Muscle of arm (tissue), 12 donors: ENCODE data around the gene IFNL1. TPM values are rescaled to one million over a fixed set of nuclear protein-coding genes. Genes with fewer than 3 reads are reported as not detected.
"Not testable (repeated sequence)": the region's sequence is repeated elsewhere in the genome, so short reads cannot be mapped to it uniquely, and the experiment has no call there.

Experiments used
- DNase-seq: peaks from one replicate; pipeline ENCODE4 v3.0.0-alpha.2; 2013
- polyA plus RNA-seq, 12 donors: library from polyadenylated mRNA; unstranded; fragments of 120-200 nt; gene quantifications; one replicate each; pipeline ENCODE4 v1.2.1, GENCODE V29; 2013; ENCODE audit not compliant: insufficient read length in 12 of 12

IFNL1 gene
- polyA plus RNA-seq, 12 donors = not detected

GRCh38 chr19:39332293-39332692, 36.1 kb downstream of the IFNL1 start:
- no peak for DNase-seq

- not testable (repeated sequence) for DNase-seq
These were observed 36.5 kb downstream of the IFNL1 start for GRCh38 chr19:39332738-39333137.

- no peak for DNase-seq
These were observed 37.3 kb downstream of the IFNL1 start for GRCh38 chr19:39333507-39333906.

- no peak for DNase-seq
These were observed 38.3 kb downstream of the IFNL1 start for GRCh38 chr19:39334444-39334976.

GRCh38 chr19:39335168-39335548, 39.0 kb downstream of the IFNL1 start:
- DNase-seq = no peak

GRCh38 chr19:39336483-39336882, 40.3 kb downstream of the IFNL1 start:
- DNase-seq = no peak

GRCh38 chr19:39339674-39340073, 43.5 kb downstream of the IFNL1 start:
- no peak for DNase-seq

- DNase-seq = not testable (repeated sequence)
These were observed 43.9 kb downstream of the IFNL1 start for GRCh38 chr19:39340156-39340555.

- DNase-seq = no peak
These were observed 45.0 kb downstream of the IFNL1 start for GRCh38 chr19:39341129-39341718.

- peak; percentile 98 for DNase-seq
These were observed 45.8 kb downstream of the IFNL1 start, which contains the start of gene SAMD4B for GRCh38 chr19:39341719-39342604. Gene SAMD4B (plus strand): TSS chr19:39342421. CDS start chr19:39356894, 14,473 bp downstream.

GRCh38 chr19:39342647-39343305, 46.6 kb downstream of the IFNL1 start:
- DNase-seq = no peak

- DNase-seq = no peak
These were observed 49.7 kb downstream of the IFNL1 start for GRCh38 chr19:39345956-39346355.

- DNase-seq = no peak
These were observed 51.3 kb downstream of the IFNL1 start for GRCh38 chr19:39347332-39348164.

Other genes starting within 250 kb of the IFNL1 start
- under 1 TPM in 9 of 12 donors, not detected in 3; 0.07 to 0.30 (median 0.13) TPM for gene ACP7, start 212.0 kb upstream of the IFNL1 start, polyA plus RNA-seq
- 10 to 100 TPM in 11 of 12 donors, not detected in 1; 11.9 to 33.1 (median 16.0) TPM for gene PAK4, start 170.6 kb upstream of the IFNL1 start, polyA plus RNA-seq
- 1 to 10 TPM in 2 of 12 donors, under 1 TPM in 6, not detected in 4; 0.10 to 1.5 (median 0.17) TPM for gene NCCRP1, start 99.4 kb upstream of the IFNL1 start, polyA plus RNA-seq
- not detected for gene SYCN, start 92.1 kb upstream of the IFNL1 start, polyA plus RNA-seq
- not detected for gene IFNL3, start 51.4 kb upstream of the IFNL1 start, polyA plus RNA-seq
- under 1 TPM in 2 of 12 donors, not detected in 10; 0.12 to 0.17 TPM for gene IFNL4, start 47.6 kb upstream of the IFNL1 start, polyA plus RNA-seq
- not detected for gene IFNL2, start 28.0 kb upstream of the IFNL1 start, polyA plus RNA-seq
- 1 to 10 TPM in 3 of 12 donors, under 1 TPM in 7, not detected in 2; 0.42 to 2.8 (median 0.61) TPM for gene LRFN1, start 24.5 kb downstream of the IFNL1 start, polyA plus RNA-seq
- gene GMFG, start 39.6 kb downstream of the IFNL1 start, polyA plus RNA-seq = 10 to 100 TPM in 11 of 12 donors, not detected in 1; 12.1 to 31.1 (median 17.8) TPM
- gene SAMD4B, start 46.0 kb downstream of the IFNL1 start, polyA plus RNA-seq = 100 to 1,000 TPM in 2 of 12 donors, 10 to 100 TPM in 9, not detected in 1; 57.9 to 191 (median 74.7) TPM
- 10 to 100 TPM in 11 of 12 donors, not detected in 1; 33.0 to 65.6 (median 39.1) TPM for gene PAF1, start 94.7 kb downstream of the IFNL1 start, polyA plus RNA-seq
- 10 to 100 TPM in 11 of 12 donors, not detected in 1; 14.8 to 35.2 (median 22.9) TPM for gene MED29, start 95.0 kb downstream of the IFNL1 start, polyA plus RNA-seq
- 100 to 1,000 TPM in 4 of 12 donors, 10 to 100 TPM in 7, not detected in 1; 29.7 to 250 (median 69.4) TPM for gene ZFP36, start 110.4 kb downstream of the IFNL1 start, polyA plus RNA-seq
- gene PLEKHG2, start 116.3 kb downstream of the IFNL1 start, polyA plus RNA-seq = 10 to 100 TPM in 11 of 12 donors, not detected in 1; 26.4 to 86.4 (median 47.0) TPM
- 1,000 to 10,000 TPM in 10 of 12 donors, 100 to 1,000 TPM in 1, not detected in 1; 937 to 1,979 (median 1,712) TPM for gene RPS16, start 139.5 kb downstream of the IFNL1 start, polyA plus RNA-seq
- gene SUPT5H, start 149.2 kb downstream of the IFNL1 start, polyA plus RNA-seq = 100 to 1,000 TPM in 1 of 12 donors, 10 to 100 TPM in 10, not detected in 1; 74.5 to 113 (median 82.6) TPM
- 10 to 100 TPM in 11 of 12 donors, not detected in 1; 41.6 to 61.9 (median 46.0) TPM for gene TIMM50, start 184.4 kb downstream of the IFNL1 start, polyA plus RNA-seq
- under 1 TPM in 9 of 12 donors, not detected in 3; 0.08 to 0.25 (median 0.16) TPM for gene DLL3, start 202.5 kb downstream of the IFNL1 start, polyA plus RNA-seq
- gene SELENOV, start 218.7 kb downstream of the IFNL1 start, polyA plus RNA-seq = under 1 TPM in 2 of 12 donors, not detected in 10; 0.17 to 0.33 TPM
- 1 to 10 TPM in 11 of 12 donors, not detected in 1; 2.0 to 9.7 (median 2.5) TPM for gene EID2B, start 236.4 kb downstream of the IFNL1 start, polyA plus RNA-seq
- 10 to 100 TPM in 7 of 12 donors, 1 to 10 TPM in 4, not detected in 1; 7.5 to 20.2 (median 10.8) TPM for gene EID2, start 243.8 kb downstream of the IFNL1 start, polyA plus RNA-seq